HUDEP-2 (cell line): Measurements from ENCODE around the gene AFTPH.

ENCODE experiments used
- DNase-seq, 76 experiments: peaks; one replicate each; lab custom pipeline; 2025; ENCODE audit not compliant: unreplicated experiment in 76 of 76; lab: John Stamatoyannopoulos, UW

The AFTPH gene

DNA sequence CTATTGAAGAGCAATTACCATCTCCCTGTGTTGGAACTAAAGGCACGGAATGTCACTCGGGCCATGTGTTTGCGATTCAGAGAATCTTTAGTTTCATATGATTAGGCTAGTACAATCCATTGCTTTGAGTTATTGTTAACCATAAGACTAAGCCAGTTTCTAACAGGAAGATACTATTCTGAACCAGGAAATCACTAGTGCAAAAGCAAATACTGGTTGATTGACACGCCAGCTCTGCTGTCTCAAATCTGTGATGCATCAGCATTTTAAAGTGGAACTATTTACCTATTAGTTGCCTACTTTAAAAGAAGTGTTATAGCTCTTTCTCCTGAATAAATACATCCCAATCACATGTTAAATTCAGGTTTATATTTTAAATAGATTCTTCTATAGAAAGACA lies 61.9 kb downstream of the AFTPH start:
- no peak for DNase-seq

DNA sequence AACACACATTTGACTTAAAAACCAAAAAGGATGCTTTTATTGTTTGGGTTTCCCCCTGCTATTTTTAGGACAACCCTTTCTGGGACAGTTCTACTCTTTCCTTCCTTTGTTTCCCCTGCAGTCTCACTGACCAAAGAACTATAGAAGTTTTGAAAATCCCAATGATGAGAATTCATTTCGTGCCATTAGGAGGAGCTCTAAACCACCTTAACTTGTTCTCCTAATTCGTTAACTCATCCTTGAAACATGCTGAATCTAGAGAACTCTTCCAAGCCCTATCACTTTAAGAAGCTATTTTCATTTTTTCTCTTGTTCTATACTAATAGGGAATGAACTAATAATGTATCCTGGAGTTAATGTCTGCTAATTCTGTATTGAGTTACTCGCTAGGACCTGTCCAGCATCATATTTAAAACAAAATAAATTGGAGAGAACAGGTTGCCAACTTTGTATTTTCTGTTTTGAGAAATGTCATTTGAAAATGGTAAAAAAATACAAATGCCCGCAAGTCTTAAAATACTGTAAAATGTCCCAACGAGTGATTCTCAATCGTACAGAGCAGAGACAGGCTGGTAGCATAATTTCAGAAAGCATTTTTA lies 62.9 kb downstream of the AFTPH start:
- DNase-seq, result peak in 8 of 76 experiments; percentile 1 to 21 (median 10)

DNA sequence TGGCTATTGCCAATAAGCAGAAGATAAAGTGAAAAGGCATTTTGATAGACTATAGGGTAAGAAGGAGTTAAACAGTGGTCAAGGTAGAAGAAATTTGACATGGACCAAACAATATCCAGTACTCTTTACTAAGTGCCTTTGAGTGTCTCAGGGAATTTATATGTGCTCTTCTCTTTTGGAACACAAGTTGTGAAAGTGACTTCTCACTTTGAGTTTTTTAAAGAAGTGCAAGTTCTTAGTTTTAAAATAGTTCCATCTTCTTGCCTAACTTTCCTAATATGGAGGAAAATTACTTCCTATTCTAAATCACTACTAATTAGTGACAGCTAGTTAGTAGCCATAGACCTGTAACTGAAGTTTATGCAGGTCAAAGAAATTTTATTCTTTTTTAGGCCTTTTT lies 63.4 kb downstream of the AFTPH start:
- DNase-seq, result no peak

DNA sequence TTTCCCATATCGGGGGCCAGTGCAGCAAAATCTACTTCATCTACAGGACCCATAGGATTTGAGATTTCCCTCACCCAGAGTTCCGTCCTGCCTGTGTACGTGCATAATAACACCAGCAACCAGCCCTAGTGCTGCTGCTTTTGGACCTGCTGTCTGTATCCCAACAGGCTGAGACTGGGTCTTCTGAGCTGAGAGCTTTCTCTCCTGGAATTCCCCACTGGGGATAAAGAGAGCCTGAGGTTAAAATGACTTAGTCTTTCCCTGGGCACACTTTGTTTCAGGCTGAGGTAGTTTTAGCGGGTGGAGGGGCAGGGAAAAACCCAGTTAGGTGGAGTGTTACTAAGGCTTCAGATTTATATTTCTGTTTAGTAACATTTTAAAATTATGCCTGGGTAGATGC lies 67.1 kb downstream of the AFTPH start:
- DNase-seq, result no peak

DNA sequence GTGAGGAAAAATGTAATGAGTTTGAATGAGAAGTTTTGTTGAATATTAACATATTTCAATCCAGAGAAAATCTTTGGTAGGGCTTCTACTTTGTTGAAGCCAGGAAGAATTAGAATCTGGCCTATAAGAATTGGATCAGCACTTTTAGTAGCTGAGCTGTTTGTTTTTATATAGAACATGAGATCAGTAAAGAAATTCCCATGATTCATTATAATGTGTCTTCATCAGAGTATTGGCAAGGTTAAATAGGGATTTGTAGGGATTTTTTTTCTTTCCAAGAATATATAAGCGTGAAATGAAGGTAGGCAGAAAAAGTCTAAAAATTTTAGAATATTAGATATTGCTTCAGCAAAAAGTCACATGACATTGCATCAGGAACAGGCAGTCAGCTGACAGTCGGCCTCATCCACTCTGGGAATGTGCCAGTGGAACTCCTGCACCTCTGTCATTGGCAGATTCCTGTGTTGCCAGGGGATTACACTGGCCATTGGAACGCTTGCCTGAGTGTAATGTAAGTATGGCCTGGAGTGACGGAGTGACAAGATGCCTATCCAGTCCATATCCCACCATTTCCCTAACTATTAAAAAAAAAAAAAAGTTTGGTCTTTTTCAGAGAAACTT lies 69.0 kb downstream of the AFTPH start:
- DNase-seq, result no peak

DNA sequence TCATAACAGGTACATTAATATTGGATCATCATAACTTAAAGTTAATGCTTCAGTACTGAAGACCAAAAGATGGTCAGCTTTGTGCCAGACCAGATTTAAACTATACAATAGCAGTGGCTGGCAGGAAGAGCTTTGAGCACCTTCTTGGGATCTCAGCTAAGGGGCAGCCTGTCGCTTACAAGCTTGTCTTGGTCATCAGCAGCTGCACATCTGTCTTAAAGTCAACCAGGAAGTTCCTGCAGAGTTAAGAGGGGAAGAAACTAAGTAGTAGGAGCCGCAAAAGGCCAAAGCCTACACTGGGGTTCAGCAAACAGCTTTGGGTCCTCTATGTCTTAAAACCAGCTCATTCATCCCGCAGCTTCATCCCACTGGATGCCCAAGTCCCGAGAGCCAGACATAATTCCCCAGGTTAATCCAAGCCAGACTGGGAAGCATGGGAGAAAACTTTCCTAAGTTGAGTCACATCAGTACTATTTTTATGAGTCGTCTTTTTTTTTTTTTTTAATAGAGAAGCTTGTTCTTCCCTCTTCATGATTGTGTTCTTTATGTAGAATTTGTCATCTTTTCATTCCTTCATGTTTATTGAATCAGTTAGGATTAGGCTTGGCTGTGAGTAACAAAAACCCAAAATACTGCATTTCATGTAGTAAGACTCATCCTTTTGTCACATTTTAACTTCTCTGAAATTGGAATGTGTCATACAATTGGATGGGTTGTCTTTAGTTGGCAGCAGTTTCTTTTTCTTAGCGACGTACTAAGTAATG lies 70.3 kb downstream of the AFTPH start:
- DNase-seq, result no peak

DNA sequence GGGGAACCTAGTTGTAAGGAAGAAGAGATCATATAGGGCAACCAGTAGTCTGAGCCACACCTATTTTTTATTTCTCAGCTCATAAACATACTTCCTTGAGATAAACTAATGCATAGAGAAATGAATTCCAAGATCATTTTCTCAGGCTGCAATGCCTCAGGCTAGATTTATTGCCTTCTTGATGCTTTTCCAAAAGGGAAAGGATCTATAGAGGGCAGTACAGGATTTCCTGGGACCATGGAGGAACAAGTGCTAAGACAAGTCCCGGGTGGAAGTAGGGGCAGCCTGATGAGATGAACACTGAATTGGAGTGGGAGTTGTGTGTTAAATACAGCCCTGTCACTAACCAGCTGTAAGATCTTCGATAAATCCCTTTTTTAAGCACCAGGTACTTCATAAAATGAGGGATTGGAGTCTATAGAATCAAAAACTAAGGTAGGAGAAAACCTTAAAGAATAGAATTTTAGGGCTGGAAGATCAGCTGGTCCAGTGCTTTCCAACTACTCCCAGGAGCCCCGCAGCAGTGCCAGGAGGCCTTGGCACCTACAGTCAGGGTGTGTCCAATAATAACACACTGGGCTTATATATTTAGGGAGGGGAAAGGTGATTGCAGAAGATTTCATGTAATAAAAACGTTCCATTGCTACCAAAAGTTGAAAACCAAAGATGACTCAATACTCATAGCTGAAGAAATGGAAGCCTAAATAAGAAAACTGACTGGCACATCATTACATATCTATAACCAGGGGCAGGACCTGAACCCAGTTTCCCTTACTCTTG lies 71.5 kb downstream of the AFTPH start:
- DNase-seq, result no peak

DNA sequence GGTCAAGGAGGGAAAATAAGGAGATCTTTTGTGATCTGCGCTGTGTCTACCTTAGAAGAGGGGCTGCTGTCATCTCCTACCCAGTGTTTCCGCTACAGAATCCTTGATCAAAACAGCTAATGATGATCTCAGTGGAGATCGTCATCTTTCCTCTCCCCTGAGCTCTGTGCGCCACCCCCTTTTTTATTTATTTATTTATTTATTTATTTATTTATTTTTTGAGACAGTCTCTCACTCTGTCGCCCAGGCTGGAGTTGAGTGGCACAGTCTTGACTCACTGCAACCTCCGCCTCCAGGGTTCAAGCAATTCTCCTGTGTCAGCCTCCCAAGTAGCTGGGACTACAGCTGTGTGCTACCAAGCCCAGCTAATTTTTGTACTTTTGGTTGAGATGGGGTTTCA lies 74.1 kb downstream of the AFTPH start:
- no peak for DNase-seq

DNA sequence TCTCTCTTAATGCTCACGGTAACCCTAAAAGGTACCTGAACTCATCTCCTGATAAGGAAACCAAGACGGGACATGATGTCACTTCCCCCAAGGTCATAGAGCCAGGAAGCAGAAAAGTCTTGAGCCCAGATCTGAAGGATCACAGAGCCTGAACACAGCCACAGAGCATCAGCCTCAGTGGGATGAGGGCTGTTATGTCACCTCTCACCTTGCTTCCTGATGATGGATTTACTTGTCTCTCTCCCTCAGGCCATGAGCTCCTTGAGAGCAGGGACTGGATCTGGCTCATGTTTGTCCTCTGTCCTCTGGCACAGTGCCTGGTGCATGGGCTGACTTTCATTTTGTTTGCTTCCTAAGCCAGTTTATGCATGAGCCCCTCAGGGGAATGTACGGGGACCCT lies 75.3 kb downstream of the AFTPH start:
- DNase-seq, result peak in 1 of 76 experiments; percentile 5

DNA sequence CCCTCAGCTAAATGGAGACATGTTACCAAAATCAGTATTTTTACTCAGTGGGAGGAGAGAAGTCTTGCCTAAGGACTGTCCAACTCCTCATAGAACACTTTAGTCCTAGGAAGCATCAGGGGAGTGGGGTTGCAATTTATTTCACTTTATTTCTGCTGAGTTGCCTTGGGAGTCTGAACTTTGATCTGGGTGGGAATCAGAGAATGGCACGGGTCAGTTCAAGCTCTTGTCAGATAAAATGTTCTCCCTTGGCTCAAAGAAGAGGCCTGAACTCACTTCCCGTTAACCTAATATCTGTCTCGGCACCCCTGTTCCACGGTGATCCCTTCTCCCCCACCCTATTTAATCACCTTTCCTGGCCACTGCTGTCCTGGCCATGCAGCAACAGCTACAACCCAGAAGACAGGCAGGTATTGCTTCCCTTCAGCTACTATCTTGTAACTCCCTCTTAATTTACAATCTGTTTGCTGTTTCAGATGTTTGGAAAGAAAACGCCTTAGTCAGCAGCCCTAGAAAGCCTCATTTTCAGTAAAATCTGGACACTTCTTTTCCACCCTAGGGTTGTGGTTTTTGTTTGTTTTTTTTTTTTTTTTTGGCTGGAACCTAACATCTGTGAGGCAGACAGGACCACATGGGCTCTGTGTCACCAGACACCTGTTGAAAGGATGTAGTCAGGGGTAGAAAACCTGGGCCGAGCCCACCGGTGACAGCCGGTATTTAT lies 77.1 kb downstream of the AFTPH start:
- DNase-seq, result no peak

DNA sequence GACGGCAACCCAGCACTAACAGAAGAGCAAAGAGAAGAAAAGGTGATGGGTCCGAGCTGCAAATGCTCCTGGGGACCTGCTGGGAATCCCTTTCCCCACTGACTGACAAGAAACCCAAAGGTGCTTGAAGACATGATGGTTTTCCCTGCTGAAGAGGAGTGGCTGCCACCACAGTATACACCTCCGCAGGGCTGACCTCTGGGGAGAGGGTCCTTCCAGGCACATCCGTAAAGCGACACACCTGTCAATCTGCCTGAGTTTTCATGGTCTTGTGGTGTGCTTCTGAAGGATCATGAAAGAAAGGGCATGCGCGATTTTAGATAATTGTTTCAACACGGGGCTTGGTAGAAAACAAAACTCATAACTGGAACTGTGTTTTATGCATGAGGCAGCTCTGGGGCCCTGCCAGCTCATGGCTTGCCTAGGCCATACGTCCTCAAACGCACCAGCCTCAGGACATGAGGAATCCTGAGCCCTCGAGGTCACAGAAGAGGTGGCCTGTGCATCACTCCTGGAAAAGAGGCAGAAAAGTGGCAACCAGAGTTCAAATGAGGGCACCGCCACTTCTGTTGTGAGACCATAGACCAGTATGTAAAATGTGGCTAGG lies 77.8 kb downstream of the AFTPH start:
- no peak for DNase-seq

DNA sequence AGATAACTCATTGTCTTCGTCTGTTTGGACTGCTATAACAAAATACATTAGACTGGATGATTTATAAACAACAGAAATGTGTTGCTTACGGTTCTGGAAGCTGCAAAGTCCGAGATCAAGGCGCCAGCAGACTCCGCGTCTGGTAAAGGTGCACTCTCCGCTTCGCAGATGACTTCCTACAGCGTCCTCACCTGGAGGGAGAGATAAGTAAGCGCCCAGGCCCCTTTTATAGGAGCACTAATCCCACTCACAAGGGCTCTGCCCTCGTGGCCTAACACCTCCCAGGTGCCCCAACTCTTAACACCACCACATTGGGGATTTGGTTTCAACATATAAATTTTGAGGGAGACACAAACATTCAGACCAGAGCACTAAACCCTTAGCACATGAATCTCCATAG lies 78.3 kb downstream of the AFTPH start:
- DNase-seq, result no peak

DNA sequence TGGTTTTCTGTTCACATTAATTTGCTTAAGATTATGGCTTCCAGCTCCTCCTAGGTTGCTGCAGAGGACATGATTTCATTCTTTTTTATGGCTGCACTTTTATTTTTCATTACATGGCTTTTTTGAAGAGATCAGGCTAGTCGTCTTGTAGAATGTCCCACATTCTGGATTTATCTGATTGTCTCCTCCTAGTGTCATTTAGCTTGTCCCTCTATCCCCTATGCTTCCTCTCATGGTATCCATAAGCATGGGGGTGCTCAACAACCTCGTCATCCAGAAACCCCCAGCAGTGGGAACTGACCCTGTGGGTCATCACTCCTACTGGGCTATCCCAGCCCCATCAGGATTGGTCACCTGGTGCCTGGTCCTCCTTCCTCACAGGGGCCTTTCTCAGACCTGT lies 80.0 kb downstream of the AFTPH start:
- DNase-seq, result no peak

DNA sequence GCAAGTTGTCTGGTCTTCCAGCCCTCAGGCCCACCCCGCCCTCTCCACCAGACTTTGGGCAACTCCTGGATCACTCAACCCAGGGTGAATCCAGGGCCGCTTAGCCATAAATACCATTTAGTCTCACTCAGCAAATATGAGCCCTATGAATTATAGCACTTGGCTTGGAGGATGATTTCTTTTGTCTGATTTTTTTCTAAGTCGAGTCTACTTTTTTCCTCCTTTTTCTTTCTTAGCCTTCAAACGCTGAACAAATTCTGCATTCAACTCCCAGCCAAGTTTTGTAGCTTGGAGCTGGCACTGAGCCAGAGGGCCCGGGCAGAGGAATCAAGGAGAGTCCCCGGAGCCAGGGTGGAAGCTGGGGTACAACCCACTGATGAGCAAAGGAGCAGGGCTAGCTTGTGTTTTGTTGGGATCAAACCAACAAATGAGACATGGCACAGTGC lies 80.9 kb downstream of the AFTPH start:
- no peak for DNase-seq

DNA sequence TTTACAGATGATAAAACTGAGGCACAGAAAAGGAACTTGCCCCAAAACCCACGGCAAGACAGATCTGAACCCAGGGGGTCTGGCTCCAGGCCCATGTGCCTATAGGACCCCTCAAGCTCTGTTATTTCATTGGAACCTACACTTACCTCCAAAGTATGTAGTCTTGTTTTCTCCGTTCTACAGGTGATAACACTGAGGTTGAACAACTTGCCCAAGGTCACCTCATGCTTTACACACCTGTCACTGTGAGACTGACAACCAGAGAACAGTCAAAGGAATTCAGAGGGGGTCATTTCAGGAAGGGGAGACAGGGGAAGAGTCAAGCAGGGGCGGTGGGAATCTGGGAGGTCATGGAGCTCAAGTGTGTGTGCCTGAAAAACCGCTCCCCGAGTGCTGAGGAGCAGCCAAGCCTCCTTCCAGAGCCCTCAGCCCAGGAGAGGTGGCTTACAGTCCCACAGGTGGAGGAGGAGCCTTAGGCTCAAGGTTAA lies 81.9 kb downstream of the AFTPH start:
- no peak for DNase-seq

DNA sequence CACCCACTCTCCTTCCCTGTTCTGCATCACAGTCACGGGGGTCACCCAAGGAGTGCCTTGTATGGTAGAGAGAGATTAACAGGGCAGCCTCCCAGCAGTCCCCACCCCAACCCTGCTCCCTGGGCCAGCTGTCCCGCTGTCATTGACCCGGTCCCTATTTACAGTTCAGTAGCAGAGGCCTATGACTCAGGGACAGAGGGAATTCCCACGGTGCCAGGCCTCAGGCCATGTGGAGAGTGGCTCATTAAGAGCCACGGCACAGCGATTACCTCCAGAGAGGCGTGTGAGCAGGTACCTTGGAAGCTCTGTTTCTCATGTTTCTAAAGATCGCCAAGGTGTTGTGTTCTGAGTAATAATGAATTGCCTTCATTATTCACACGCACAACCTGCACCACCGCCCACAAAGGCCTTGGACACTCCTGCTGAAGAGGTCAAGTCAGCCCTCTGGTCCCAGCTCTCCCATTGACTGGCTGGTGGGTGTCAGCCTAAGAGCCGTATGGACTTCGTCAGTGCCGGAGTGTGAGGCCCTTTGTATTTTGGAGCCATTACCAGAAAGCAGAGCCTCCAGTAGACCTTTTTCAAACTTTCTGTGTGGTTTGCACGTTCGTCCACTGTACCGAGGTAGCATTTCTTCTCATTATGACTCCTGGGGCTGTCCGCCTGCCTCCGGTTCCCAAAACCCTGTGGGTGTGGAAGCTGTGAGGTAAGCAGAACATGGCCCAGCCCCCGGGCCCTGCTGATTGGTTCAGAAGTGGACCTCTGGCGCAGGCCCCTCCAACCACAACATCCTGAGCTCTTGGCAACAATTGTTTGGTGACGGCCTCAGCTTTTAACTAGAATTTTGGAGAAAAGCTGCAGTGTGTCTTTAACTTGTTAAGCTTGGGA lies 82.6 kb downstream of the AFTPH start:
- peak in 38 of 76 experiments; percentile 2 to 68 (median 28) for DNase-seq

DNA sequence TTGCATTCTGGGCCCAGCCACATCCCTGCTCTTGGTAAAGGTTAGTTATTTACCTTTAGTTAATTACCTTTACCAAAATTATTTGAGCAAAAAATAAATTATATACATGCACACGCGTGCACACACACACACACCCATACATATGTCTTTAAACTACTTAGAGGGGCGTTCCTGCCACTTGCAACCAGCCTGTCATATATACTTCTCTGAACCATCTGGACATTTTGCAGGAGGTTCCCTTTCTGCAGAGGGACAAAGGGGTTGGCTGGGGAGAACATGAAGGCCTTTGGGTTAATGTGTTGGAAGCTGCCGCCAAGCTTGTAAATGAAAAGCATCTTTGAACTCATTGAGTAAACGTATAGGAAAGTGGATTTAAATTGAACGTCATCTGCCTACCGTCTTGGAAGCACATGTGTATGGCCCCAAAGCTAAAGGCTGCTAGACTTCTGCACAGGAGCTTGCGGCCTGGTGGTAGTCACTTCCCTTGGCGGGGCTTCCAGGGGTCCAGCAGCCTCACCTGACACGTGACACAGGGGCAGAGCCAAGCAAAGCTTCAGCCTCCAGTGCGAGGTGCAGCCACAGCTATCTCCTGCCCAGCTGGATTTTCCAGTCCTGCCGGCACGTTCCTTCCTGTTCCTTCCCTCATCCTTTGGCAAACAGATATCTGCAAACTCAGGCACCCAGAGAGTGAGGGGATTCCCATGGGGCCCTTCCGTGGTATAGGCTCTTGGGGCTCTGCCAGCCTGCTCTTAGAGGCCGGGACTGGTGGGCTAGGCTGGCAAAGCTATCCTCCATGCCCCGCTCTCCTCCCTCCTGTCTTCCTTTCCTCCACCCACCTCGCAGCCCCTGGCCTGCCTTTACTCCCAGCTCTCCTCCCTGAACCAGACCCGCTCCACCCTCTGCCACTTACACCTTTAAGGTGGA lies 83.5 kb downstream of the AFTPH start:
- no peak for DNase-seq

DNA sequence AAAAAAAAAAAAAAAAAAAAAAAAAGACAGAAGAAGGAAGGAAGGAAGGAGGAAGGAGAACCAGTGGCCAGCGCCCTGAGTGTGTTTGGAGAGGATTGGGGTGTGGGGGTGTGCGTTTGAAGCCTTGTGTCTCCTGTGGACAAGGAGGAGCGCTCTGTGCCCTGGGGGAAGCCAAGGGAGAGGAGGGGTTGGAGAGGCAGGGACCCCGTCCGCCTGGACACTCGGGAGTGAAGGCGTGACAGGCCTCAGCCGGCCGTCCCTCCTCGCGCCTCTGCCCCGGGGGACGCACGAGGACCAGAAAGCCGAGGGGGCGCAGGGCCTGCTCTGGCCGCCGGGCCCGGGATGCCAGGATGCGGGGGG lies 84.7 kb downstream of the AFTPH start:
- DNase-seq, result peak in 2 of 76 experiments; percentile 23 to 38
